Retina (tissue), 1 donor: Measurements from ENCODE around the gene NACA2.
"Not testable (repeated sequence)": the region's sequence is repeated elsewhere in the genome, so short reads cannot be mapped to it uniquely, and the experiment has no call there.

Experiments used
- DNase-seq: peaks from one replicate; pipeline ENCODE4 v3.0.0-alpha.2; 2016

Gene NACA2

GRCh38 chr17:61598014-61598413 is 7.0 kb upstream of the NACA2 start:
- DNase-seq: no peak

DNA sequence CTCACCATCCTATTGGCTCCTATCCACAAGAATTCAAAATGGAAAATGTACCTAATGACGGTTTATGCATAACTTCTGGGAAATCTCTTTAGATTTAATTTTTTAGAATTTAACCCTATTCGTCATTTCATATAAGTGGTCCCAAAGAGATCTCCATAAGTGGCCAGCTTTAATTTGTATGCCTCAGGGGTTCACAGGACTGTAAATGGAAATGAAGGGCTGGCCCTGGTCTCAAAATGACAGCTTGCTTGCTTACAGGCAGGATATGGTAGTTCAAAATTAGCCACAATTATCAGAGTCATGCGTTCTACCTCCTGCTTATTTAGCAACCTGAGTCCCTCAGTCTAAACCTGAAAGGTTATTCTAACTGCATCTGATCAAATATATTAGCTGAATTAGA is 6.6 kb upstream of the NACA2 start:
- DNase-seq: no peak

GRCh38 chr17:61595418-61596186 is 4.6 kb upstream of the NACA2 start:
- DNase-seq: no peak

- no peak for DNase-seq
Measured at GRCh38 chr17:61594294-61594825, 3.3 kb upstream of the NACA2 start.

- DNase-seq: no peak
Measured at GRCh38 chr17:61593426-61593825, 2.4 kb upstream of the NACA2 start.

GRCh38 chr17:61591930-61592329 is 911 bp upstream of the NACA2 start:
- DNase-seq: no peak

DNA sequence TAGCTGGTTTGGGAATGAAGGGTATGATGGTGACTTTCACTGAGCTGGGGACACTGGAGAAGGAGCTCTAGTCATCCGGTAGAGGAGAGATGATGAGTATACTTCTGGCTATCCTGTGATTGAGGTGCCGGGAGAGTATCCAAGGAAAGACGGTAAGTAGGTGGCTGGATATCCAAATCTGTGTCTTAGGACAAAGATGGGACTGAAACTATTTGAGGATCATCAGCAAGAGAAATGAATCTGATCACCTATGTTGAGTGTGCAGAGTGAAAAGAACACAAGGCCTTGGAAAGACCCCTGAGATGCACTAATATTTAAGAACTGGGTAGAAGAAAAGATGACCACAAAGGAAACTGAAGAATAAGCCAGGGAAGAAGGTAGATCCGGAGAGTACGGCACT is 1.0 kb downstream of the NACA2 start:
- DNase-seq: no peak

DNA sequence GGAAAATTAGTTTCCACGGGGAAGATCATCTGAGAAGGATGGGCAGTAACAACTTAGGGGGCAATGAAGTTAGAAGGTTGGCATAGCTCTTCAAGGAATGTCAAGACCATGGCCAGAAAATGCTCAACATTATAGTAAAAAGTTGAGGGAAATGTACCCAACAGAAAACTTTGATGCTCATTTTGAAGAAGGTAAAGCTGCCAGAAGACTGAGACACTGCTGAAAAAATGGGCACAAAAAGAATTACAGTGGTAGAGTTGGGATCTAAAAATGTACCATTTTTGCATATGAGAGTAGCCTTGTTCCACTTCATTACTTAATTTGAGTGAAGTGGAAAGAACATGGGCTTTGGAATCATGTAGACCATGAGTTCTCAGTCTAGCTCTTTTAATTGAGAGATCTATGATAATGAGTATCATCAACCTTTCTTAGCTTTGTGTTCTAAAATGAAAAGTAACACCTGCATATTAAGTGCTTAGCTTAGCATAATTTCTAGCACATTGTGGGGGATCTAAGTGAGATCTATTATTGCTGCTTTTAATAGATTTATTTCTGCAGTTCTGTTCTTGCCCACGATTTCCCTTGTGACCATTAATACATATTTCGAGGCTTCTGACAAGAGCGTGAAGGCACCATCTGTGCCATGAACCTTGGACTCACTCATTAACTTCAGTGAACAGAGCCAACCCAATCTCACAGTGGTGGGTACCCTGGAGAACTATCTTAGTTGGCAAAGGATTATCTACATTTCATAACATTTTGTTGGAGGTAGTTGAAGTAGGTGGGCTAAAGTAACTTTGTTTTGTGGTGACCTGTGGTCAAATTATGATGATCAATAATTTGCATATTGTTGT is 3.0 kb downstream of the NACA2 start:
- no peak for DNase-seq

- no peak for DNase-seq
Measured at GRCh38 chr17:61587242-61587641, 3.8 kb downstream of the NACA2 start.

DNA sequence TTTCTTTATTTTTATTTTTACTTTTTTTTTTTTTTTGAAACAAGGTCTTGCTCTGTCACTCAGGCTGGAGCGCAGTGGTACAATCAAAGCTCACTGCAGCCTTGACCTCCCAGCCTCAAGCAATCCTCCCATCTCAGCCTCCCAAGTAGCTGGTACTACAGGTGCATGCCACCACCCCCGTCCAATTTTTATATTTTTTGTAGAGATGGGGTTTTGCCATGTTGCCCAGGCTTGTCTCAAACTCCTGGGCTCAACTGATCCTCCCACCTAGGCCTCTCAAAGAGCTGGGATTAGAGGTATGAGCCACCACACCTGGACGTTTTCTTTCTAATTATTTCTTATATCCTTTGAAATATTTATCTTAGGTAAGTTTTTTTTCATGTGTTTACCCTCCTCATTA is 4.4 kb downstream of the NACA2 start:
- not testable (repeated sequence) for DNase-seq

DNA sequence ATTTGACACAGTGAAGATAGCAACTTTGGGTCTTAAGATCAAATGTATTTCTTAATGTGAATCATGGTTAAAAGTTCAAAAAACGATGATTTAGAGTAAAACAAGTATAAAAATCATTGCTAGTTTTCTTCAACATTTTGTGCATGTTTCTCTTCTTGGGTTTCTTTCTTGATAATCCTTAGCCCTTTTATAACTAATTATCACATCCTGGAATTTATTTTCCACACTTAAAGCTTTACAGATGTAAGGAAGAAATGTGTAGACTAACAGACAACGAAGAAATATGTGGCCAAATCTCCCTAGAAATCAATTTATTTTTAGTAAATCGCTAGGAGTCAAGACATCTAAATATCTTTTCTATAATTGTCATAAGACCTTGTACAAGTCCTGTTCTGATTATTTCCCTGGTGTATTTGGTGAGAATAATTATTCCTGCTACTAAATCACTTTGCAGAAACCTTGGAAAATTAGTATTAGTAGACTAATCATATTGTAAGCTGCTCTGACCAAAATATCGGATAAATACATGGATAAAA is 4.9 kb downstream of the NACA2 start:
- no peak for DNase-seq

DNA sequence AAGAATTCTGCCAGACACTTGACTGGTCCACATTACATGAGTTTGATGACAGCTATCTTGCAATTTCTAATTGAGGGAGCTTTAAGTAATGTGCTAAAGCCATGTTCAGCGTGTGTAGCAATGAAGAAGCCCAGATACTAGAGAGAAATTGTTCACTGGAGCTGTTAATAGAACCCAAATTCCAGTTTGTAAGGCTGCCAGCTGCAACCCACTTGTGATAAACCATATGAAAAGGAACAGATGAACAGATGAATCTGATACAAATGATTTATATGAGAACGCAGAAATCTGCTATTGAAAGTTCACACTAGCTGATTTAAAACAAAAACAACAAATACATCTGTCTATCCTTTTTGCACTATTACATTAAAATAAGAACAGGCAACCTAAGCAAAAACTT is 6.2 kb downstream of the NACA2 start:
- no peak for DNase-seq

DNA sequence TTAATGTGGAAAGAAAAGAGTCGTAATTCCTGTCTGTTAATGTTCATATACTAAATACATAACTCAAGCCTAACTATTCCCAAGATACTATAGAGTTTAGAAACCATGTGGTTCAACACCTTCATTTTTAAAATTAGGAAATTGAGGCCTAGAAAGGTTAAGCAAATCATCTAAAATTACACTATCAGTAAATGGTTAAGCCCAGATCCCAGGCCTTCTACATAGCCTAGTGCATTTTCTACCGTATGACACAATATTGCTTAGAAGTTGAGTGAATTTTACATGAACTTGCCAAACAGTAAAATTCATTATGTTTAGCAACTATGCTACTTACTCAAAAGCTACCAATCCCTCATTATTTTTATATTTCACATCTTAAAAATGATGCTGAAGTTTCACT is 6.8 kb downstream of the NACA2 start:
- DNase-seq: no peak

- no peak for DNase-seq
Measured at GRCh38 chr17:61583660-61584264, 7.3 kb downstream of the NACA2 start.

DNA sequence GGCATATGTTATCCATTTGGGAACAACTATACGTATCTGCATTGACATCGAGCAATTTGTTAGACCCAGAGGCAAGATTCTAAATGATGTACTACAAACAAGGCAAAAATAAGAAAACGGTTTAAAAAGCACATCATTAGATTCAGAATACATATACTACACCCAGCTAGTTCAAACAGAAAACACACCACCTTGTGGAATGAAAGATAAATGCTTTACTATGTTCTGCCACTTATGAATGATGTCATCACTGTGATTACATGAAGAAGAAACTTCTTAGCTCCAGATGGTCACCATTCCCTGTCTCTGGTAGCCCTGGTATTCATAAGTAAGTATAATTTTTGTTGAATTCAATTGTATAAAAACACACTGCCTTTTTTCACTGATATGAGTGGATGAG is 7.8 kb downstream of the NACA2 start:
- DNase-seq: no peak

- DNase-seq: no peak
Measured at GRCh38 chr17:61582593-61582992, 8.4 kb downstream of the NACA2 start.

GRCh38 chr17:61581611-61582349 is 9.2 kb downstream of the NACA2 start:
- DNase-seq: no peak

DNA sequence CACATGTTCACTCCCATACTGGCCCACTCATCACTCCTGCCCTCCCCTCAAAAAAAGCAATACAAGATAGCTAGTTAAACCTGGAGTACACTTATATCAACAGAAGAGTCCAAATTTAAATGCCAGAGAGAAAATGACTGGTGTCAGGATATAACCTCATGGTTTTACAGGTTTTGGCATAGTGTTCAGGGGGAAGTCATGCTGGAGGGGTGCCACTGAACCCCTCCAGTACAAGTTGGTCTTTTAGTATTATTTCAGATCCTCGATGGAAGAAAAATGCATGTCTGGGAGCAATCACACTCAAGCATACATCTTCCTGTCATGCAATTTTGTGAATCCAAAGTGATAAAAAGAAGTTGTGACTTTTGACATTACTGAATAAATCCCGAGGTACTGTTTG is 10.5 kb downstream of the NACA2 start:
- DNase-seq: no peak

DNA sequence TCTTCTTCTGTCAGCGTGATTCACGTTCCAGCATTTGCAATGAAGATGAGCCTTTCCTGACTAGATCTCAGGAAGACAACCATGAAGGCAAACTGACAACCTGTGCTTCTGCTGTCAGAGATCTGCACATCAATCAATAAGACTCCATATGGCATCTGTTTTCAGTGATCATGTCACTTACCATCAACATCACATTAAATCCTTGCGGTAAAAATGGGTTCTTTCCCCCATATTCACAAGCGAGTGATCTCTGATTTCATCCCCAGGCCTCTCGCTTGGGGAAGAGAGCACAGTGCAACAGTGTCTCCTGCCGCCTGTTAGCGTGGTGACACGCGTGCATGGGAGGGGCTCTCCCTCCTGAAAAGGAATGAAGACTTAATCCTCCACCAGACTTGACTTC is 11.1 kb downstream of the NACA2 start:
- DNase-seq: peak; percentile 82

GRCh38 chr17:61579347-61579746 is 11.7 kb downstream of the NACA2 start:
- DNase-seq: peak; percentile 44

GRCh38 chr17:61578645-61579044 is 12.4 kb downstream of the NACA2 start:
- DNase-seq: no peak

- no peak for DNase-seq
Measured at GRCh38 chr17:61575983-61576382, 15.0 kb downstream of the NACA2 start.
